HG03175 (cell line): ENCODE results near the gene POFUT2.

Experiments used
- ATAC-seq: cut with Tn5 transposase; IDR thresholded peaks from one replicate; pipeline ENCODE4 v1.9.1; 2021; ENCODE audit warnings: mild to moderate bottlenecking, moderate library complexity; ENCODE audit not compliant: unreplicated experiment

Gene POFUT2

GRCh38 chr21:45265721-45266517 lies 21.8 kb downstream of the POFUT2 start:
- ATAC-seq: no peak

GRCh38 chr21:45264912-45265515 lies 22.7 kb downstream of the POFUT2 start:
- no peak for ATAC-seq

- ATAC-seq: no peak
These were observed 23.4 kb downstream of the POFUT2 start for GRCh38 chr21:45264146-45264911.

GRCh38 chr21:45263534-45263933 lies 24.2 kb downstream of the POFUT2 start:
- ATAC-seq: no peak

GRCh38 chr21:45262616-45263015 lies 25.1 kb downstream of the POFUT2 start:
- ATAC-seq: no peak

- no peak for ATAC-seq
These were observed 25.6 kb downstream of the POFUT2 start for GRCh38 chr21:45262041-45262581.

GRCh38 chr21:45261093-45261492 lies 26.6 kb downstream of the POFUT2 start:
- no peak for ATAC-seq

- ATAC-seq: no peak
These were observed 27.4 kb downstream of the POFUT2 start for GRCh38 chr21:45260191-45260825.

GRCh38 chr21:45259206-45259840 lies 28.4 kb downstream of the POFUT2 start:
- no peak for ATAC-seq

GRCh38 chr21:45258466-45258865 lies 29.2 kb downstream of the POFUT2 start:
- no peak for ATAC-seq

GRCh38 chr21:45257673-45258341 lies 29.9 kb downstream of the POFUT2 start:
- no peak for ATAC-seq

- no peak for ATAC-seq
These were observed 30.6 kb downstream of the POFUT2 start for GRCh38 chr21:45256912-45257672.

GRCh38 chr21:45256021-45256911 lies 31.4 kb downstream of the POFUT2 start:
- ATAC-seq: no peak

GRCh38 chr21:45255381-45256020 lies 32.2 kb downstream of the POFUT2 start:
- no peak for ATAC-seq

GRCh38 chr21:45254460-45254930 lies 33.2 kb downstream of the POFUT2 start:
- ATAC-seq: no peak

- ATAC-seq: no peak
These were observed 33.8 kb downstream of the POFUT2 start for GRCh38 chr21:45253633-45254459.

GRCh38 chr21:45253180-45253579 lies 34.5 kb downstream of the POFUT2 start:
- no peak for ATAC-seq
